Measurements from ENCODE around the gene AVPI1. TPM values are rescaled to one million over a fixed set of nuclear protein-coding genes. Genes with fewer than 3 reads are reported as not detected.
"Not testable (repeated sequence)": the region's sequence is repeated elsewhere in the genome, so short reads cannot be mapped to it uniquely, and the experiment has no call there.

Gene AVPI1
- total RNA-seq, 2 donors from 2014 or later, result 2.2 to 2.8 TPM

DNA sequence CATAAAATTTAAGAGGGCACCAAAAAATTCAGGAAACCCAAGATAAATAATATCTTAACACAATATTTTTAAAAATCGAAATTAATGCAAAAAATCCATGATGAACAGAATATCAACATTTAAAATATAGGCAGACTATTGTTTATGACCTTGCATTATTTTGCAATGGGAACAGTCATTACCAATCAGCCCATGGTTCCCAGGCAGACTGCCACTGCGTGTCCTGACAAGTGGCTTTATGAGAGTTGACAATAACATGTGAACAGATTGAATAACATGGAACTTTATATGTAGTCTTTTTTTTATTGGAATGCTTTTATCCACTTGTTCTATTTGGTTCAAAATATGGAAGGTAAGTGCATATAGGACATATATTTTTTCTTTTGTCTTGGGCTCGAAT lies 3.1 kb upstream of the AVPI1 start:
- DNase-seq (ENCODE audit: low spot score in 2 of 2) (no peak), ATAC-seq (no peak)
- H3K36me3 Mint-ChIP-seq, result no peaks in the 10 kb centered on the region
- no peak overlapping the region for H3K27ac Mint-ChIP-seq
- no peaks in the 10 kb centered on the region for H3K9me3 Mint-ChIP-seq

DNA sequence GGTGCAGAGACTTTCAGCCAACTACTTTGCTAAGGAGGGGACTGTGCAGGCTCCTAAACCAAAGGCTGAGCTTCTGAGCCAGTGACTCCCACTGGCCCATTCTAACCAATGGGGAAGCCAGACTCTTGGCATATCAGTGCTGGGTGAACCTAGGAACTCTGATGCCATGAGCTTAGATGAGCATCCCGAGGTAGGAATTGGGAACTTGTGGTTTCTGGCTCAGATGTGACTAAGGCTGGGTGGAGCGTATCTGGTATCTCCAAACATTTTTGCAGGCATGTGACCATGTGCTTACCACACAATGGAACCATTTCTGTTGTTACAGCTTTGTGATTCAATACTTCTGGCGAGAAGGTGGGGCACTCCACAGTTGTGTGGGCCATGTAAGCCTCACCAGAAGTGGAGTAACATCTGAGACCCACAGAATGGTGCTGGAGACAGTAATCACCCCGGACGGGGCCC lies 2.5 kb upstream of the AVPI1 start:
- DNase-seq (ENCODE audit: low spot score in 2 of 2), result no peak
- no peak for ATAC-seq
- Mint-ChIP-seq H3K27ac (no peak overlapping the region), H3K36me3 (no peaks in the 10 kb centered on the region), H3K9me3 (no peaks in the 10 kb centered on the region)

DNA sequence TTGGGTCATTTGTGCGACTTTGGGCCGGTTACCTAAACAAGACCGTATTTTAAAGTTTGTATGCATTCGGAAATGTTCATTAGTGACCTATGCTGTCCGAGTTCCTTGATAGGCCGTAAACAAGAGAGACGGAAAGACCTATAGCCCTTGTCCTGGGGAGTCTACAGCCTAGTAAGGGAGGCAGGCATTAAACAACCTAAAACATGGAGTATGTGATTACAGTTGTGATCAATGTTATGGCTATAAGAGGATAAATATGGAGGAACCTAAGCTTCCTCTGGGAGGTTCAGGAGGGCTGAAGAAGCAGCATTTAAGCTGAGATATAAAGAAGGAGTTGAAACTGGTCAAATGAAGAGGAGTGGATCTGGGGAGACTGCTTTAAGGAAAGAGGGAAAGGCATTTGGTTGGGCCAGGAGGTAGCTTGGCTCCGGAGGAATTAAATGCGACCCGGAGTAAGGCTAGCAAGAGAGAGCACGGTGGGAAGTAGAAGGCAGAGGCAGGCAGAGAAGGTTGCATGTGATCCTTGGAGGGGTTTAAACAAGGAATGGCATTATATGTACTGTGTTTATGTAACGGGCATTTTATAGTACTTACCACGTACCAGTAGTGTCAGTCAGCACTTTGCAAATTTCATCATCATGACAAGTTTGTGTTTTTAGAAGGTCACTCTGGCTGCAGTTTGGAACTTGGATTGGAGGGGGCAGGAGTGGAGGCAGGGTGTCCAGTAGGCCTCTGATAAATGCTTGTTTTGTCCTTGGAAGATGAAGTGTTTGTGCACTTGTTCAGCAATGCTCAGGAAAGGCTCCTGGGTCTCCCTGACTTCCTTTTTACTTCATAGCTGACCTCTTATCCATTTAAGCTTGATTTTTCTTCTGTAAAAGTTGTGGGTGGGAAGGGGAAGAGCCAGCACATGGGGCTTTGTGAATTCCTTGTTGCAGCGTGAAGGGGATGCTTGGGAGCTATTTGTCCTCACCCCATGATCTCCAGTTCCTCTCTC lies 1.0 kb upstream of the AVPI1 start:
- no peaks in the 10 kb centered on the region for H3K36me3 Mint-ChIP-seq
- no peak for DNase-seq (ENCODE audit: low spot score in 2 of 2)
- no peaks in the 10 kb centered on the region for H3K9me3 Mint-ChIP-seq
- peak overlapping the region; percentile 55 to 59 for H3K27ac Mint-ChIP-seq
- no peak for ATAC-seq

DNA sequence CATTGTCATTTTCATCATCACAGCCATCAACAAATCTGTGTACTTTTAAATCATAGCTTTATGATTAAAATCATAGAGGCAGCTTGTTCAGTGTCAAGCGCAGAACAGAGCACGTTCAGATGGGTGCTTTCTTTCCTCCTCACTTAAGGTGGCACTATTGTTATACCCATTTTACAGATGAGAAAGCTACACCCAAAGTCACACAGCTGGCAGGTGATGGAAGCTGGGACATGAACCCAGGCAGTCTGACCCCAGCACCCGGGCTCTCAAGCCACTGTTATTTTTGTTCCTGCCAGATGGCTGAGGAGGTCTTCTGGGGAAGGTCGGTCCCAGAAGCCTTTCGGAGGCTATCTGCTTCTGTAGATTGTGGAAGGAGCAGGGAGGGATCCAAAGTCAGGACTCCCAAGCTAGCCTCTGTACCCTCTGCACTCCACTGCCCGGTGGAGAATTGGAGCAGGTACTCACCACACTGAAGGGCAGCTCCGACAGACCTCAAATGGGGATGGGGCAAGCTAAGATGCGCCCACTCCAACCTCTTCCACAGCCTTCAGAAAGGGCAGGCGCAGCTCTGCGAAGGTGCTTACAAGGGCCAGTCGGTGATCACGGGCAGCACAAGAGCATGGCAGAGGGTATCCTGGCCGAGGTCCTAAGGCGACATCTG lies 610 bp downstream of the AVPI1 start:
- no peaks in the 10 kb centered on the region for H3K36me3 Mint-ChIP-seq

DNA sequence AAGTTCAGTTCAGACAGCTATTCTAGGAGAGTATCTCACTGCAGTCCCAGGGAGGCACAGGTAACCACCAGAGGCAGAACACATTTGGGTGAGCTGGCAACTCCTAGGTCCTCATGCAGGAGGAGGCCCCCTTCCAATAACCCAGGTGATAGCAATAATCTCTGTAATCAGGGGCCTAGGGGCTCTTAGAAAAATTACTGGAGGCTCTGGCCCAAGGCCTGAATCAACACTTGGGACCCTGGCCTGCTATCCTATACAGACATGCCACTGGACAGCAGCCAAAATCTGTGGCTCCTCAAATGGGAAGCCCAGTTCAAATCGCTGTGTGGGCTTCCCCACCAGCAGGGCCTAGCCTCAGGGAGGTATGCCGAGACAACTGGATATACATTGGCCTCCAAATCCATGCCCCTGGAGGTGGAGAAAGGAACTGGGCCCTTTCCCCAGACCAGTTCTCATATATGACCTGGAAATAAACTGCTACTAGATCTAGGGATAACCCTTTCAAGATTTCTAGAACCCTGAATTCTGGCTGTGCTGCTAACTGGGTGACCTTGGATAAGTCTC lies 1.6 kb downstream of the AVPI1 start:
- Mint-ChIP-seq H3K27ac (no peak overlapping the region), H3K9me3 (no peaks in the 10 kb centered on the region), H3K36me3 (no peaks in the 10 kb centered on the region)
- no peak for ATAC-seq
- no peak for DNase-seq (ENCODE audit: low spot score in 2 of 2)

More for the DNA sequence above, 610 bp downstream of the AVPI1 start:
- ATAC-seq, result no peak
- H3K27ac Mint-ChIP-seq, result peak overlapping the region in 1 of 2 donors; percentile 59
- no peak for DNase-seq (ENCODE audit: low spot score in 2 of 2)
- no peaks in the 10 kb centered on the region for H3K9me3 Mint-ChIP-seq

DNA sequence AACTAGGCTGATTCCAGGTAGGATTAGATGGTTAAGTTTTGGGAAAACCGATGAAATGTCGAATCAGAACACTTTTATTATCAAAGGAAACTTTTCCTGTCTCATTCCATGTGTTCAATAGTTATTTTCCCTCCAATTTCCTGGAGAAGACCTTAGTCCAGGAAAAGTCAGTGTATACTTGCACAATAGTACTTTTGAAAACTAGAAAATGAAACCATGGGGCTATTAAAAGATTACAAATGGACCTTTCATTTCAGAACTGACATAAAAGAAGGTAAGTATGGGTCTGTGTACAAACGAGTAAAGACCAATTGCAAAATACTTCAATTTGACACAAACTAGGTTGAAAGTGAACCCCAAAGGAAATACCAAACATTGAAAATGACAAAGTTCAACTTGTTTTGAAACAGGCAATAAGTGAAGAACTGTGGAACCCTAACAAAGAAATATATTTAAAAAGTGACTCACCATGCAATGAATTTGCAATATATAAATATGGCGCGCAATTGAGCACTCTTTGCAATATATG lies 2.1 kb downstream of the AVPI1 start:
- no peak for ATAC-seq
- no peaks in the 10 kb centered on the region for H3K9me3 Mint-ChIP-seq
- no peaks in the 10 kb centered on the region for H3K36me3 Mint-ChIP-seq
- DNase-seq (ENCODE audit: low spot score in 2 of 2), result no peak
- no peak overlapping the region for H3K27ac Mint-ChIP-seq

DNA sequence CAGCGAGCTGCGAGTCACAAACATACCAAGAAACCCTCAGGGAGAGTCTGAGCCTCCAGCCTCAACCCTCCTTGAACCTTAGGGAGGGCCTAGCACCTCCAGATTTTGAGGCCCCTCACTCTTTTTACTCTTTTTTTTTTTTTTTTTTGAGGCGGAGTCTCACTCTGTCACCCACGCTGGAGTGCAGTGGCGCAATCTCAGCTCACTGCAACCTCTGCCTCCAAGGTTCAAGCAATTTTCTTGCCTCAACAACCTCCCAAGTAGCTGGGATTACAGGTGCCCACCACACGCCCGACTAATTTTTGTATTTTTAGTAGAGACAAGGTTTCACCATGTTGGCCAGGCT lies 2.7 kb downstream of the AVPI1 start:
- DNase-seq (ENCODE audit: low spot score in 2 of 2); ATAC-seq; H3K27ac Mint-ChIP-seq; H3K9me3 Mint-ChIP-seq; H3K36me3 Mint-ChIP-seq: not testable (repeated sequence)

DNA sequence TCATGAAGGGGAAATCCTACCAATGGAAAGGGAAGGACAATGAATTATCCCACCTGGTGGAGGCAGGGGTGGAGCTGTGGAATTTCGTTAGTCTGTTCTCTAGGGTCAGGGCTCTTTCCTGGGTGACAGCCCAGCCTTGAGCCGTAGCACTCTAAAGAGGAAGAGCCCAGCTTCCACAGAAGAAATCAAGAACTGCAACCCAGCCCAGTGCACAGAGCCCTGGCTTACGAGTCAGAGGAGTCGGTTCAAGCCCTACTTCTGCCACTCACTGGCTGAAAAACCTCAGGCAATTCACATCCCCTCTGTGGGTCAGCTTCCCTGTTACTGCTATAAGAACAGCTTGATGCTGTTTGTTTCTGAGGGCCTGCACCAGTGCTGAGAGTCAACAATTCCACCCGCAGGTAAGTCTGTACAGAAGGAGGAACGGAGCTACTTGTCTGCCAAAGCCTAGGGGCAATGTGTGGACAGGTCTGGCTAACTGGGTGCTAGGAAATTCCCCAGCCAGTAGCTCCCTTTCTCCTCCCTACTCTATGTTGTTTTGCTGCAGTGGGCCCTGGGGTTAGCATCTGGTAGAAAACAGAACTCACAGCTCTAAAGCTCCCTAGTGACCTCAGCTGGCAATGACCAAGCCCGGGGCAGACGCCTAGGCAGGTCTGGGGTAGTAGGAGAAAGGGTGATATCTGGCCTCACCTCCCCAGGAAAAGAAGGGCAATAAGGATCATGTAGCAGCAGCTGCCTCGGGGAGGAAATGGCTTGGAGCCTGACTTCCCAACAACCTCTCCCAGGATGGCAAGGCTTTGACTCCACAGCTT lies 3.3 kb downstream of the AVPI1 start:
- DNase-seq (ENCODE audit: low spot score in 2 of 2), result no peak
- no peaks in the 10 kb centered on the region for H3K36me3 Mint-ChIP-seq
- H3K9me3 Mint-ChIP-seq, result no peaks in the 10 kb centered on the region
- no peak for ATAC-seq
- H3K27ac Mint-ChIP-seq, result no peak overlapping the region

DNA sequence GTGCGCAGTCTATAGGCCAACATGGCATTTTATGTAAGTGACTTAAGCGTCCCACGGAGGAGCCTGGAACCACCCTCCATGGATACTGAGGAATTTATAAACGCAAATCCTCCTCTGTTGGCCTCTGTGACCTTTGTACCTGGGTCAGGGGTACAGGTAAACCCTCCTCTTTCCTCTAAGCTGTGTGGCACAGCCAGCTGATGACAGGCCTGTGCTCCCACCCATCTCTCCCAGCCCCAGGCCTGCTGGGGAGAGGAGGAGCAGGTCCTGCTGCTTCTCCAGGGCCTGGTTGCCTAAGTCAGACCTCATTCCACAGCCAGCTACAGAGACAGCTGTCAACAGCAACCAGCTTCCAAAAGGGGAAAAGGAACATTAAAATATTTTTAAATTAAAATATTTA lies 5.0 kb downstream of the AVPI1 start:
- no peaks in the 10 kb centered on the region for H3K9me3 Mint-ChIP-seq
- no peak overlapping the region for H3K27ac Mint-ChIP-seq
- H3K36me3 Mint-ChIP-seq, result no peaks in the 10 kb centered on the region
- DNase-seq (ENCODE audit: low spot score in 2 of 2) (no peak), ATAC-seq (no peak)

DNA sequence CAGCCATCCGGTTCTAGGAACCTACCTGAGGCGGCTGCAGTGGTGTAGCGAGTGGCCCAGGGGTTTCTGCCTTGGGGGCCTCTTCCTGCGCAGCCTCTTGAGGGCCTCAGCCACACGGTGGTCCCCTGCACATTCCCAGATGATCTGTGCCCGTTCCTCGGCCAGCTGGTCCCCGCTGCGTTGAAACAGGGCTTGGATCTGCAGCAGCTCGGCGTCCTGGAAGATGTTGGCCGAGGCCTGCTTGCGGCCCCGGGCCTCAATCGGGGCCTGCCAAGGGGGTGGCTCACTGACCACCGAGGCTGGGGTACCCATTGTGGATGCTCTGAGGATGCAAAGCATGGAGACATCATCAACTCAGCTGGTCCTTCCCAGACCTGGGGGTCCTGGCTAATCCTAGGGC lies 7.4 kb downstream of the AVPI1 start:
- ATAC-seq (no peak), DNase-seq (ENCODE audit: low spot score in 2 of 2) (no peak)
- Mint-ChIP-seq H3K36me3 (no peaks in the 10 kb centered on the region), H3K9me3 (no peaks in the 10 kb centered on the region), H3K27ac (peak overlapping the region in 1 of 2 donors; percentile 1)

DNA sequence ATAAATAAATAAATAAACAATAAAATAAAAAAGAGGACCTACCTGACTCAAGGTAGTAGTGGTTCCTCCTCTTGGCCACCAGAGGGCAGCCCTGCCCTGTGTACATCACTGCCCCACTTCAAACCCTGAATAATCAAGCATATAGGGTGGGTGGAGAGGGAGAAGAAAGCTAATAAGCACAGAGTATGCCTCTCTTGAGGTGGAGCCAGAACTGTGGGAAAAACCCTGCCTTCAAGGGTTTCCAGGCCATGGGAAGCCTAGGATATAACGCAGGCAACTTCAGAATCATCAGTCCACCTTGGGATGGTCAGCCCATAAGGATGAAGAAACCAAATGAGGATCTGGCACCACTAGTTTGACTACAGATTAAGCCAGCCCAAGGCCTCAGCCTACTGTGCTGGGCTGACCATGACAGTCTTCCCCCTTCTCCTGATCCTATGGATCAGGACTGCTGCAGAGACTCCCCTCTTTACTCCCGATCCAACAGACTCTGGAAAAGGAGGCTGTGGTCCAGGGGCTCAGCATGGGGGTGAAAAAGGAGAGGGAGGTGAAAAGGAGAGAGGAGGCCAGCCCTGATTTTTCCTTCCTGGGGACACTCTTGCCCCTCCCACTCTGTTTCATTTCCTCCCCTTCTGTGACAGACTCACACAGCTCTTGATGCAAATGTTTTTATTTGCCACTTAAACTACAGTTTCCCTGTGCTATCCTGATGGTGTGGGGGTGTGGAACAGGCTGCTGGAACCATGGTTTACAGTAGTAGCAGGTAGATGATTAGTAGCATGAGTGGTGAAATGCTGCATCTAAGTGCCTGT lies 10.1 kb downstream of the AVPI1 start:
- DNase-seq (ENCODE audit: low spot score in 2 of 2), result peak in 1 of 2 donors; percentile 33
- Mint-ChIP-seq H3K36me3 (no peaks in the 10 kb centered on the region), H3K27ac (no peak overlapping the region), H3K9me3 (no peaks in the 10 kb centered on the region)
- peak; percentile 58 to 74 for ATAC-seq

DNA sequence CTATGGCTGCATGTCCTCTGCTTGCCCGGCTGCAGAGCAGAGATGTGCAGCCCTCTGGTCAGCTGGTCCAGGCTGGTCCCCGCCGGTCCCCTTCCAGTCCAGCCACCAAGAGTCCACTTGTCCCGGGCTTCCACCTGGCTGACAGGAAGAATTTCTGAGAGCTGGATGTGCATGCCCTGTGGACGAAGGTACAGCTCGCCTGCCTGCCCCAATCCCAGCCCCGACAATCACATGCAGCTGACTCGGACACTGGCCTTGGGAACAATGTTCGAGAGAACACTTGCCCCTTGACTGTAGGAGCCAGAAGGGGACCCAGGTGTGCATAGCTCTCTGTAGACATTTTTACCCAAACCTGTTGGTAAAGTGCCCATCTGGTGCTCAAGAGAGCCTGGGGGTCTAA lies 11.8 kb downstream of the AVPI1 start:
- Mint-ChIP-seq H3K27ac (no peak overlapping the region), H3K9me3 (no peaks in the 10 kb centered on the region), H3K36me3 (no peaks in the 10 kb centered on the region)
- ATAC-seq, result no peak
- no peak for DNase-seq (ENCODE audit: low spot score in 2 of 2)

DNA sequence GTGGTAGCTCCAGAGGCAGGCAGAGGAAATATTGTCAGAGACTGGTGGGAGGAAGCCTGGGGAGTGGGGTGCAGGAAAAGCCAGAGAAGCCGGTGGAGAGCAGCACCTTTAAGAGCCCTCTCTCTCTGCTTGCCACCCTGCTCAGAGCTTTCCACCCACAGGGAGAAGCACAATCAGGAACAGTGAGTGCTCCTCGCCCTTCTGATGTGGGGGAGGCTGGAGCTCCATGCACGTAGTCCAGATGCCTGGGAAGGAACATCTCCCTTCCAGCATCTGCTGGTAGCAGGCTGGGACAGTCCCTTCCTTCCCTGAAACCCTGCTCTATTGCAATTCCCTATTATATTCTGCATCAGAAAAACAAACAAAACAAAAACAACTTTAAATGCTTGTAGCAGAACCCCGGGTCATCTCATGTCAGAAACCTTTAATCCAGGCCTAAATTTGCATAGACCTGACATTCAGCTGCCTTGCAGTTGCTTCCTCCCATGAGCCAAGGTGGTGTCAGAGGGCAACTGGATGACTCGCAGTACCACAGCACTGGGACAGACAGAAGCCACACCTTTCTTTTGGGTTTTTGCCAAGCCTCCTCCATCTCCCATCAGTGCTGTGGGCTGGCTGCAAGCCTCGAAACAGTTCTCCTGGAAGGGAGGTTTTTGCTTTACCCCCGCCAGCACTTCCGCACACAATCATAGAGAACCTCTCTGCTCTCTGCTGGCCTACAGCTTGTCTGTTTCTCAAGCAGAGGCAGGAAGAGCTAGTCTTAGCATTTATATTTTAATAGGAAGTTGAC lies 13.1 kb downstream of the AVPI1 start:
- ATAC-seq, result peak; percentile 80 to 90
- peak overlapping the region in 1 of 2 donors; percentile 50 for H3K27ac Mint-ChIP-seq
- H3K9me3 Mint-ChIP-seq, result no peaks in the 10 kb centered on the region
- DNase-seq (ENCODE audit: low spot score in 2 of 2), result peak in 1 of 2 donors; percentile 22
- no peaks in the 10 kb centered on the region for H3K36me3 Mint-ChIP-seq

DNA sequence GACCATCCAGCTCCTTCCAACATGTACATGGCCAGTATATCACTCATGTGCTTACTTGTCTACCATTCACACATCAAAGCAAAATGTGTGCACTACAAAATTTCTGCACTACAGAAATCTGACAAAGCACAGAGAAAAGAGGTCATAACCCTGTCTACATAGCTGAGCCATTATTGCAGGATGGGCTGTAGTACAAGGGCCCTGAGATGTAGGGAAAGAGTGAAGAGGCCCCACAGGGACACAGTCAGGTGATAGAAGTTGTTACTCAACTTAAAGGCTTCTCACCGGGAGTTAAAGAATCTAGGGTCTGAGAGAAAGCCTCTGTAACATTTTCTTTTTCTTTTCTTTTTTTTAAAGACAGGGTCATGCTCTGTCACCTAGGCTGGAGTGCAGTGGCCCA lies 17.5 kb downstream of the AVPI1 start:
- Mint-ChIP-seq H3K36me3 (peaks cover 0 to 6% of the 10 kb centered on the region in 2 donors), H3K9me3 (no peaks in the 10 kb centered on the region), H3K27ac (no peak overlapping the region)
- DNase-seq (ENCODE audit: low spot score in 2 of 2), result no peak
- ATAC-seq, result no peak

DNA sequence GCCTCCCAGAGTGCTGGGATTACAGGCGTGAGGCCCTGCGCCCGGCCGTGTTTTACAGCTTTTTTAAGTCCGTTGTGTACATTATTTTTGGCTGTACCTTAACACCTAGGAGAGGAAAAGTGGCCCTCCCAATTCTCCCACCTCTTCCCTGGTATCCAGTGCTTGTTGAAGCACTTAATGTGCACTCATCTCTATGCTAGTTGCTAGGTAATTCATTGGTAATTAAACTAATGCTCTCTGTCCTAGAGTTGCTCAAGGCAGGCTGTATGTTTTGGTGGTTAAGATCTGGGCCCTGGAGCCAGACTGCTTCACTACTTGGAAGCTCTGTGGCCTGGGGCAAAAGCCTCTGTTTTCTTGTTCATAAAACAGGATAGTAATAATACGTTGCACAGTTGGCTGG lies 19.6 kb downstream of the AVPI1 start:
- H3K36me3 Mint-ChIP-seq, result peaks cover 0 to 12% of the 10 kb centered on the region in 2 donors
- no peak for DNase-seq (ENCODE audit: low spot score in 2 of 2)
- H3K9me3 Mint-ChIP-seq, result no peaks in the 10 kb centered on the region
- H3K27ac Mint-ChIP-seq, result no peak overlapping the region
- no peak for ATAC-seq

Measured in activated naive CD4-positive, alpha-beta T cell treated with anti-CD3 and anti-CD28 coated beads, Interleukin-2, amount 50 U/mL, for 72 hours (primary cell).